HEK293 (cell line): Measurements from ENCODE around the gene SLC9C1.

Source experiments
- CTCF ChIA-PET: fragments of 350-600 bp; formaldehyde crosslinking; extraction: SDS; loops from one replicate; lab custom pipeline; 2021; ENCODE audit warnings: antibody characterized with exemption; lab: Yijun Ruan, JAX
- POLR2A ChIA-PET: fragments of 300-600 bp; formaldehyde crosslinking; extraction: SDS; loops from one replicate; lab custom pipeline; 2020; ENCODE audit warnings: antibody characterized with exemption, inconsistent platforms; lab: Yijun Ruan, JAX
- H3K27ac ChIP-seq: fragments of 200-500 bp; sonication (Bioruptor generic); 2 replicates; pipeline ENCODE4 v1.5.1; 2014; ENCODE audit warnings: low read depth, low read length, control low read depth, inconsistent platforms; ENCODE audit errors: extremely low read depth
- H3K36me3 ChIP-seq, 2 experiments: fragments of 200-500 bp in 1 of 2; sonication (Bioruptor generic) in 1 of 2; 1 replicate in 1 of 2; 2 replicates in 1 of 2; pipeline ENCODE4 v1.5.1; 2014 to 2017; ENCODE audit warnings: inconsistent platforms in 2 of 2, low read length in 2 of 2; ENCODE audit not compliant: control insufficient read depth in 2 of 2, insufficient read depth in 1 of 2
- H3K4me1 ChIP-seq: fragments of 200-500 bp; sonication (Bioruptor generic); 2 replicates; pipeline ENCODE4 v1.5.1; 2014; ENCODE audit warnings: mild to moderate bottlenecking, low read length, inconsistent platforms; ENCODE audit not compliant: control insufficient read depth, insufficient read depth
- H3K4me3 ChIP-seq: 2 replicates; pipeline ENCODE4 v1.5.1; 2011; ENCODE audit warnings: low read depth, mild to moderate bottlenecking, control low read depth, low read length, moderate library complexity
- H3K9me3 ChIP-seq: fragments of 200-500 bp; sonication (Bioruptor generic); 2 replicates; pipeline ENCODE4 v1.5.1; 2014; ENCODE audit warnings: low read depth, low read length, inconsistent platforms; ENCODE audit not compliant: control insufficient read depth, insufficient read depth
- GLI2 ChIP-seq: fragments of 450-650 bp; formaldehyde crosslinking; IDR thresholded peaks from 2 replicates; pipeline ENCODE4; 2017; ENCODE audit warnings: missing biosample characterization, missing genetic modification characterization, low read depth, borderline replicate concordance
- KLF10 ChIP-seq: fragments of 450-650 bp; IDR thresholded peaks from 2 replicates; pipeline ENCODE4 v1.5.1; 2018; ENCODE audit warnings: missing biosample characterization, mild to moderate bottlenecking, missing genetic modification characterization
- REPIN1 ChIP-seq: fragments of 450-650 bp; formaldehyde crosslinking; IDR thresholded peaks from 2 replicates; pipeline ENCODE4 v1.5.1; 2017; ENCODE audit warnings: missing biosample characterization, missing genetic modification characterization, low read depth
- SALL2 ChIP-seq: fragments of 450-650 bp; formaldehyde crosslinking; IDR thresholded peaks from 2 replicates; pipeline ENCODE4 v1.5.0; 2017; ENCODE audit warnings: missing biosample characterization, mild to moderate bottlenecking, missing genetic modification characterization, borderline replicate concordance
- ZNF184 ChIP-seq: fragments of 450-650 bp; IDR thresholded peaks from 2 replicates; pipeline ENCODE4 v1.5.1; 2018; ENCODE audit warnings: missing biosample characterization, mild to moderate bottlenecking, missing genetic modification characterization
- ZNF335 ChIP-seq: fragments of 450-650 bp; formaldehyde crosslinking; conservative IDR thresholded peaks from 2 replicates; pipeline ENCODE4 v1.5.1; 2016; ENCODE audit warnings: missing biosample characterization, missing genetic modification characterization
- ZNF404 ChIP-seq: fragments of 450-650 bp; formaldehyde crosslinking; IDR thresholded peaks from 2 replicates; pipeline ENCODE4 v1.5.1; 2017; ENCODE audit warnings: missing biosample characterization, missing genetic modification characterization
- ZNF473 ChIP-seq: fragments of 450-650 bp; formaldehyde crosslinking; IDR thresholded peaks from 2 replicates; pipeline ENCODE4 v1.5.1; 2017; ENCODE audit warnings: missing biosample characterization, missing genetic modification characterization
- ZNF548 ChIP-seq: fragments of 450-650 bp; formaldehyde crosslinking; IDR thresholded peaks from 2 replicates; pipeline ENCODE4 v1.5.1; 2016; ENCODE audit warnings: missing biosample characterization, missing genetic modification characterization
- ZNF549 ChIP-seq: fragments of 450-650 bp; IDR thresholded peaks from 2 replicates; pipeline ENCODE4 v1.5.1; 2018; ENCODE audit warnings: missing biosample characterization, missing genetic modification characterization, mild to moderate bottlenecking, inconsistent platforms, moderate library complexity
- ZNF747 ChIP-seq: fragments of 450-650 bp; formaldehyde crosslinking; IDR thresholded peaks from 2 replicates; pipeline ENCODE4 v1.5.1; 2016; ENCODE audit warnings: missing biosample characterization, missing genetic modification characterization
- TF ChIP-seq, protein P1 (sequence below): fragments of 450-650 bp; formaldehyde crosslinking; IDR thresholded peaks from 2 replicates; pipeline ENCODE4 v1.5.1; 2016; ENCODE audit warnings: missing biosample characterization, missing genetic modification characterization
- TF ChIP-seq, protein P2 (sequence below): fragments of 450-650 bp; formaldehyde crosslinking; IDR thresholded peaks from 2 replicates; pipeline ENCODE4 v1.5.1; 2016; ENCODE audit warnings: missing biosample characterization, missing genetic modification characterization, low read depth
- TF ChIP-seq, protein P3 (sequence below): fragments of 450-650 bp; formaldehyde crosslinking; IDR thresholded peaks from 2 replicates; pipeline ENCODE4 v1.5.1; 2016; ENCODE audit warnings: missing biosample characterization, missing genetic modification characterization, borderline replicate concordance

The SLC9C1 gene

DNA sequence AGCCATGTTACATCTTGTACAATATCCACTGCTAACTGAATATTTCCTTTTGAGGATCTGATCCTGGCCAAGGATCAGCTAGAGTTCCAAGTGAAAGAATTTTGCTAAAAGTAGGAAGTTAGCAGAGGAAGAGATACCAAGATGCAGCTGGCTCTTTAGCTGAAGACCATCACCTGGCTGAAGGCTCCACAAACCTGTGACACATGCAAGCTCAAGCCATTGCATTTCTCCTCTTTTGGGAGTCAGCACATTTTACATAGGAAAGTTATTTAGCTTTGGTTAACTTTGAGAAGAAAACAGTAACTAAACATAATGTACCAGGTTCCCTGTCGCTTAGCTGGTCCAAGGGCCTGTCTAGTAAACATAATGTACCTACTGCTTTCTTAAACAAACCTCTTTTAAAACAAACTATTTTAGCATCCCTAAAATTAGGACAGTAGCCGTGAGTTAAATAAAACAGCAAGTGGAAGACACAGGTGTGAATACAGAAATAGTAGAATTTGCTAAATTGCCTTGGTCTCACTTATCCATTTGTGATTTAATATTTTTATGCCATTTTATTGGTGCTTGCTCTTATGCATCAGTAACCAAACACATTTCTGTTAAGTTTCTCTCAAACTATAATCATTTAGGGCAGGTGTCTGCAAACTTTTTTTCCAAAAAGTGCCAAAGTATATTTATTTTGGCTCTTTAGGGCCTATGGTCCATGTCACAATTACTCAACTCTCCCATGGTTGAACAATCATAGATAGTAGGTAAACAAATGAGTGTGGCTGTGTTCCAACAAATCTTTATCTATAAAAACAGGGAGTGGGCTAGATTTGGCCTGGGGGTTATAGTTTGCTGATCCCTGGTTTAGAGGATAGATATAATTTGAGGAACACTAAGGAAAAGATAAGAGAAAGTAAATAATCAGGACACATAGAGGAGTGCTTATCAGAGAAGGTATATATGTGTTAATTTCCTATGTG is 172.2 kb downstream of the SLC9C1 start:
- CTCF ChIA-PET, result interaction anchor here (1.4 kb wide), 1 partner anchor 11 kb away, joined by 5 read pairs; no protein-coding TSS in a partner anchor
- Histone ChIP-seq H3K4me1 (0 out of 2 replicates have a peak, but pooled peaks cover 6% of the 10 kb centered on the region), H3K4me3 (no peak overlapping the region), H3K9me3 (no peaks in the 10 kb centered on the region), H3K27ac (no peak overlapping the region), H3K36me3 (peaks cover 0 to 35% of the 10 kb centered on the region in 2 experiments; a peak in 1 of 3 replicates)
- TF ChIP-seq ZNF335 (tag by site-specific recombination), result no peak
- TF ChIP-seq, protein P1, sequence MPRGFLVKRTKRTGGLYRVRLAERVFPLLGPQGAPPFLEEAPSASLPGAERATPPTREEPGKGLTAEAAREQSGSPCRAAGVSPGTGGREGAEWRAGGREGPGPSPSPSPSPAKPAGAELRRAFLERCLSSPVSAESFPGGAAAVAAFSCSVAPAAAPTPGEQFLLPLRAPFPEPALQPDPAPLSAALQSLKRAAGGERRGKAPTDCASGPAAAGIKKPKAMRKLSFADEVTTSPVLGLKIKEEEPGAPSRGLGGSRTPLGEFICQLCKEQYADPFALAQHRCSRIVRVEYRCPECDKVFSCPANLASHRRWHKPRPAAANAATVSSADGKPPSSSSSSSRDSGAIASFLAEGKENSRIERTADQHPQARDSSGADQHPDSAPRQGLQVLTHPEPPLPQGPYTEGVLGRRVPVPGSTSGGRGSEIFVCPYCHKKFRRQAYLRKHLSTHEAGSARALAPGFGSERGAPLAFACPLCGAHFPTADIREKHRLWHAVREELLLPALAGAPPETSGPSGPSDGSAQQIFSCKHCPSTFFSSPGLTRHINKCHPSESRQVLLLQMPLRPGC (tag by site-specific recombination), result no peak
- TF ChIP-seq ZNF473, result no peak
- POLR2A ChIA-PET, result no interaction called here

DNA sequence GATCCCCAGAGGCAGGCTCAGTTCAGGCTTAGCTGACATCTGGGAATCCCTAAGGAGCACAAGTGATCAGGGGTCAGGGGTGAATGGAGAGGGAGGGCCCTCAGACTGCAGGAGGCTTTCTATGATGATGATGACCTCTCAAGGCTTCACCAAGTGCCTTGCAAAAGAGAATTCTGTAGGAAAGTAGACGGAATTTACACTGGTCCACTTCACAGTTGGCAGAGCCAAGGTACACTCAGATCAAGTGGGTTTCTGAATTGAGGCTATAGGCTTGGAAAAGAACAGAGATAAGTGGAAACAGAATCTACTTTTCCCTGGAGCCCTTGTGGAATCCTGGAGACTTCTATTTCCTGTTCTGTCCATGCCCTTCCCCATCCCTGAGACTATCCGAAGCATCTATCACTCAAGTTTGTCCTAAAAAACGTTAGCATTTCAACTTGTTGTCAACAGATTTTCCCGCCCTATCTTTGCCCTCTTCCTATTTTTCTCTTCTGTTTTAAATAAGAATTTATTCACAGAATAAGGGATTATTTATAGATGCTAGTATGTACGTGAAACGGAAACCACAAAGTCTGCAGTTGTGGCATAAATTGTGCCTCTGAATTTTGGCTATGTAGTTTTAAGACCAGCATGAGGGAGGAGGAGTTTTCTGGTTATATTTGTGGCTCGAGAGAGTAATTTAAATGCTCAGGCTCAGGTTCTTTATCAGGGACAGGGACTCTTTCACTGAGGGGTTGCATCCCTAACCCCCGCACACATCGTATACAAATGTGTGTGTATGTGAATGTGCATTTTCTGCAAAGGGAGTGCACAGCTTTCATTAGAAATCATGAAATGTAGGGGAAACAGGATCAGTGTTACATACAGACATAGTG is 173.8 kb downstream of the SLC9C1 start:
- Histone ChIP-seq H3K27ac (no peak overlapping the region), H3K36me3 (peaks cover 0 to 43% of the 10 kb centered on the region in 2 experiments; a peak in 1 of 3 replicates), H3K4me1 (no peaks in the 10 kb centered on the region), H3K9me3 (no peaks in the 10 kb centered on the region), H3K4me3 (no peak overlapping the region)
- CTCF ChIA-PET, result interaction anchor here (0.5 to 0.6 kb wide), 2 partner anchors 17 to 411 kb away, joined by 3 to 4 read pairs; no protein-coding TSS in a partner anchor
- POLR2A ChIA-PET, result no interaction called here
- TF ChIP-seq ZNF548 (no peak), ZNF404 (tag by site-specific recombination) (no peak), KLF10 (tag by site-specific recombination) (no peak), ZNF747 (no peak), REPIN1 (tag by site-specific recombination) (no peak), SALL2 (tag by site-specific recombination) (no peak), GLI2 (tag by site-specific recombination) (no peak), ZNF549 (tag by site-specific recombination) (no peak), ZNF184 (tag by site-specific recombination) (no peak)
- TF ChIP-seq, protein P2, sequence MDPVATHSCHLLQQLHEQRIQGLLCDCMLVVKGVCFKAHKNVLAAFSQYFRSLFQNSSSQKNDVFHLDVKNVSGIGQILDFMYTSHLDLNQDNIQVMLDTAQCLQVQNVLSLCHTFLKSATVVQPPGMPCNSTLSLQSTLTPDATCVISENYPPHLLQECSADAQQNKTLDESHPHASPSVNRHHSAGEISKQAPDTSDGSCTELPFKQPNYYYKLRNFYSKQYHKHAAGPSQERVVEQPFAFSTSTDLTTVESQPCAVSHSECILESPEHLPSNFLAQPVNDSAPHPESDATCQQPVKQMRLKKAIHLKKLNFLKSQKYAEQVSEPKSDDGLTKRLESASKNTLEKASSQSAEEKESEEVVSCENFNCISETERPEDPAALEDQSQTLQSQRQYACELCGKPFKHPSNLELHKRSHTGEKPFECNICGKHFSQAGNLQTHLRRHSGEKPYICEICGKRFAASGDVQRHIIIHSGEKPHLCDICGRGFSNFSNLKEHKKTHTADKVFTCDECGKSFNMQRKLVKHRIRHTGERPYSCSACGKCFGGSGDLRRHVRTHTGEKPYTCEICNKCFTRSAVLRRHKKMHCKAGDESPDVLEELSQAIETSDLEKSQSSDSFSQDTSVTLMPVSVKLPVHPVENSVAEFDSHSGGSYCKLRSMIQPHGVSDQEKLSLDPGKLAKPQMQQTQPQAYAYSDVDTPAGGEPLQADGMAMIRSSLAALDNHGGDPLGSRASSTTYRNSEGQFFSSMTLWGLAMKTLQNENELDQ (tag by site-specific recombination), result no peak
- TF ChIP-seq, protein P3, sequence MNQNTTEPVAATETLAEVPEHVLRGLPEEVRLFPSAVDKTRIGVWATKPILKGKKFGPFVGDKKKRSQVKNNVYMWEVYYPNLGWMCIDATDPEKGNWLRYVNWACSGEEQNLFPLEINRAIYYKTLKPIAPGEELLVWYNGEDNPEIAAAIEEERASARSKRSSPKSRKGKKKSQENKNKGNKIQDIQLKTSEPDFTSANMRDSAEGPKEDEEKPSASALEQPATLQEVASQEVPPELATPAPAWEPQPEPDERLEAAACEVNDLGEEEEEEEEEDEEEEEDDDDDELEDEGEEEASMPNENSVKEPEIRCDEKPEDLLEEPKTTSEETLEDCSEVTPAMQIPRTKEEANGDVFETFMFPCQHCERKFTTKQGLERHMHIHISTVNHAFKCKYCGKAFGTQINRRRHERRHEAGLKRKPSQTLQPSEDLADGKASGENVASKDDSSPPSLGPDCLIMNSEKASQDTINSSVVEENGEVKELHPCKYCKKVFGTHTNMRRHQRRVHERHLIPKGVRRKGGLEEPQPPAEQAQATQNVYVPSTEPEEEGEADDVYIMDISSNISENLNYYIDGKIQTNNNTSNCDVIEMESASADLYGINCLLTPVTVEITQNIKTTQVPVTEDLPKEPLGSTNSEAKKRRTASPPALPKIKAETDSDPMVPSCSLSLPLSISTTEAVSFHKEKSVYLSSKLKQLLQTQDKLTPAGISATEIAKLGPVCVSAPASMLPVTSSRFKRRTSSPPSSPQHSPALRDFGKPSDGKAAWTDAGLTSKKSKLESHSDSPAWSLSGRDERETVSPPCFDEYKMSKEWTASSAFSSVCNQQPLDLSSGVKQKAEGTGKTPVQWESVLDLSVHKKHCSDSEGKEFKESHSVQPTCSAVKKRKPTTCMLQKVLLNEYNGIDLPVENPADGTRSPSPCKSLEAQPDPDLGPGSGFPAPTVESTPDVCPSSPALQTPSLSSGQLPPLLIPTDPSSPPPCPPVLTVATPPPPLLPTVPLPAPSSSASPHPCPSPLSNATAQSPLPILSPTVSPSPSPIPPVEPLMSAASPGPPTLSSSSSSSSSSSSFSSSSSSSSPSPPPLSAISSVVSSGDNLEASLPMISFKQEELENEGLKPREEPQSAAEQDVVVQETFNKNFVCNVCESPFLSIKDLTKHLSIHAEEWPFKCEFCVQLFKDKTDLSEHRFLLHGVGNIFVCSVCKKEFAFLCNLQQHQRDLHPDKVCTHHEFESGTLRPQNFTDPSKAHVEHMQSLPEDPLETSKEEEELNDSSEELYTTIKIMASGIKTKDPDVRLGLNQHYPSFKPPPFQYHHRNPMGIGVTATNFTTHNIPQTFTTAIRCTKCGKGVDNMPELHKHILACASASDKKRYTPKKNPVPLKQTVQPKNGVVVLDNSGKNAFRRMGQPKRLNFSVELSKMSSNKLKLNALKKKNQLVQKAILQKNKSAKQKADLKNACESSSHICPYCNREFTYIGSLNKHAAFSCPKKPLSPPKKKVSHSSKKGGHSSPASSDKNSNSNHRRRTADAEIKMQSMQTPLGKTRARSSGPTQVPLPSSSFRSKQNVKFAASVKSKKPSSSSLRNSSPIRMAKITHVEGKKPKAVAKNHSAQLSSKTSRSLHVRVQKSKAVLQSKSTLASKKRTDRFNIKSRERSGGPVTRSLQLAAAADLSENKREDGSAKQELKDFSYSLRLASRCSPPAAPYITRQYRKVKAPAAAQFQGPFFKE (tag by site-specific recombination), result no peak
